ENCODE results near the gene HUWE1. TPM values are rescaled to one million over a fixed set of nuclear protein-coding genes. Genes with fewer than 3 reads are reported as not detected.

The HUWE1 gene
- 84.3 and 191 TPM in 2 replicates for total RNA-seq

GRCh38 chrX:53686151-53686885, at the start of gene HUWE1:
TSS of gene HUWE1 (minus strand) at chrX:53686719. CDS start at chrX:53654107, 32,612 bp downstream.

